Tibial artery (tissue), 4 donors: ENCODE results near the gene APBB2.

ENCODE experiments used
- DNase-seq, 2 donors: peaks; one replicate each; pipeline ENCODE4 v3.0.0-alpha.2; 2019
- H3K27ac ChIP-seq, 2 donors: fragments of 200-600 bp; sonication (generic) in 1 of 2; 1 replicate in 1 of 2; 2 replicates in 1 of 2; pipeline ENCODE4 v1.5.1; 2018 to 2019; ENCODE audit warnings: mild to moderate bottlenecking in 1 of 2
- H3K27me3 ChIP-seq, 2 donors: fragments of 200-600 bp; sonication (generic) in 1 of 2; one replicate each; pipeline versions ENCODE4 v1.5.1 to v1.6.0; 2016 to 2019
- H3K36me3 ChIP-seq, 3 donors: fragments of 200-600 bp; sonication (generic) in 2 of 3; one replicate each; pipeline ENCODE4 v1.5.1; 2016 to 2019; ENCODE audit warnings: mild to moderate bottlenecking in 2 of 3
- H3K4me1 ChIP-seq, 4 donors: fragments of 200-600 bp; sonication (generic) in 2 of 4; 1 replicate in 3 of 4; 2 replicates in 1 of 4; pipeline ENCODE4 v1.5.1; 2016 to 2019
- H3K4me3 ChIP-seq, 2 donors: fragments of 200-600 bp; sonication (generic) in 1 of 2; 1 replicate in 1 of 2; 2 replicates in 1 of 2; pipeline ENCODE4 v1.5.1; 2018 to 2019; ENCODE audit warnings: mild to moderate bottlenecking in 2 of 2
- H3K9me3 ChIP-seq, 3 donors: fragments of 200-600 bp; sonication (generic) in 1 of 3; one replicate each; pipeline ENCODE4 v1.5.1; 2016 to 2019
- intact Hi-C: fragments of 100-400 bp; cut with DNase I; formaldehyde crosslinking; loops from one replicate; pipeline ENCODE4 v1.15.0; 2023; ENCODE audit warnings: low total_unique reads
- TF ChIP-seq, protein P1 (sequence below), 2 experiments: fragments of 200-600 bp in 1 of 2; fragments of 450-650 bp in 1 of 2; IDR thresholded peaks; one replicate each; pipeline ENCODE4 v1.5.1; 2017 to 2019; ENCODE audit warnings: antibody characterized with exemption in 2 of 2, mild to moderate bottlenecking in 1 of 2, moderate library complexity in 1 of 2

APBB2 gene

DNA sequence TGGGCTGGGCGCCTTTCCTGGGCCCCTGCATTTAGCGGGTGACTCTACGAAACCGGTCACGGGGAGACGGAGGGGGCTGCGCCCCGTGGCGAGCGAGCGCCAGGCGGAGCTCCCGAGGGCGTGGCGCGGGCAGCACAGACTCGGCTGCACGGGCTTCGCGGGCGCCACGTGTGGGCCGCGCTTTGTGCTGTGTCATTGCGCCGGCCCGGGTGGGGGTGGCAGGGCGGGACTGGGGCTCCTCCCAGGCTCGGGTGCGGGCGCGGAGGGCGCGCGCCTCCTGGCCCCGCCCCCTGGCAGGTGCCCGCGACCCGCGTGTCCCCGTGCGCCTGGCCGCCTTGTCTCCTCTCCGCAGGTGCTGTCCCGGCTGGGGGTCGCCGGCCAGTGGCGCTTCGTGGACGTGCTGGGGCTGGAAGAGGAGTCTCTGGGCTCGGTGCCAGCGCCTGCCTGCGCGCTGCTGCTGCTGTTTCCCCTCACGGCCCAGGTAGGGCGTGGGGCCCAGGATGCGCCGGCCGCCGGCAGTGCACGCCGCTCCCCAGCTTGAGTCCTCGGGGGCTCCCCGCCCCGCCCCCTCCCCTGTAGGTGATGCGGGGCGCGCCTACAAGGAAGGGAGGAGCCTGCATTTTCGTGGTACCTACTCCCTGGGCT, 43.0 kb upstream of the APBB2 start:
- H3K4me3 ChIP-seq, result peak overlapping the region; percentile 55 to 60

GRCh38 chr4:41256740-41257256, 42.5 kb upstream of the APBB2 start, which contains the start of gene UCHL1:
UCHL1 (plus strand) TSS chr4:41256928; CDS start chr4:41256977, 49 bp downstream.
- Histone ChIP-seq H3K4me3 (peak within 1 kb of the TSS; percentile 55 to 60), H3K27ac (peak within 1 kb of the TSS; percentile 7 to 21), H3K36me3 (peaks cover 0 to 8% (median 0%) of the 10 kb centered on the region in 3 donors), H3K9me3 (no peaks in the 10 kb centered on the region), H3K27me3 (peaks cover 0 to 6% of the 10 kb centered on the region in 2 donors), H3K4me1 (peaks cover 0 to 26% (median 17%) of the 10 kb centered on the region in 4 donors)
- TF ChIP-seq, protein P1, sequence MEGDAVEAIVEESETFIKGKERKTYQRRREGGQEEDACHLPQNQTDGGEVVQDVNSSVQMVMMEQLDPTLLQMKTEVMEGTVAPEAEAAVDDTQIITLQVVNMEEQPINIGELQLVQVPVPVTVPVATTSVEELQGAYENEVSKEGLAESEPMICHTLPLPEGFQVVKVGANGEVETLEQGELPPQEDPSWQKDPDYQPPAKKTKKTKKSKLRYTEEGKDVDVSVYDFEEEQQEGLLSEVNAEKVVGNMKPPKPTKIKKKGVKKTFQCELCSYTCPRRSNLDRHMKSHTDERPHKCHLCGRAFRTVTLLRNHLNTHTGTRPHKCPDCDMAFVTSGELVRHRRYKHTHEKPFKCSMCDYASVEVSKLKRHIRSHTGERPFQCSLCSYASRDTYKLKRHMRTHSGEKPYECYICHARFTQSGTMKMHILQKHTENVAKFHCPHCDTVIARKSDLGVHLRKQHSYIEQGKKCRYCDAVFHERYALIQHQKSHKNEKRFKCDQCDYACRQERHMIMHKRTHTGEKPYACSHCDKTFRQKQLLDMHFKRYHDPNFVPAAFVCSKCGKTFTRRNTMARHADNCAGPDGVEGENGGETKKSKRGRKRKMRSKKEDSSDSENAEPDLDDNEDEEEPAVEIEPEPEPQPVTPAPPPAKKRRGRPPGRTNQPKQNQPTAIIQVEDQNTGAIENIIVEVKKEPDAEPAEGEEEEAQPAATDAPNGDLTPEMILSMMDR (IDR thresholded peaks at IDR 0.05), result no peak
- intact Hi-C loops, result no loop called here
- peak in 1 of 2 donors; percentile 65 for DNase-seq

More for the DNA sequence above, 43.0 kb upstream of the APBB2 start:
- peak; percentile 23 to 76 for DNase-seq
- intact Hi-C loops, result no loop called here
- H3K27ac ChIP-seq, result peak overlapping the region; percentile 7 to 21
- peaks cover 0 to 8% (median 0%) of the 10 kb centered on the region in 3 donors for H3K36me3 ChIP-seq
- peaks cover 0 to 26% (median 17%) of the 10 kb centered on the region in 4 donors for H3K4me1 ChIP-seq
- H3K9me3 ChIP-seq, result no peaks in the 10 kb centered on the region
- H3K27me3 ChIP-seq, result peaks cover 0 to 6% of the 10 kb centered on the region in 2 donors
- TF ChIP-seq, protein P1 (IDR thresholded peaks at IDR 0.05), result no peak

- Histone ChIP-seq H3K27ac (no peak overlapping the region), H3K4me1 (peaks cover 0 to 26% (median 17%) of the 10 kb centered on the region in 4 donors), H3K4me3 (peak overlapping the region; percentile 55 to 60), H3K27me3 (peaks cover 0 to 6% of the 10 kb centered on the region in 2 donors), H3K36me3 (peaks cover 0 to 8% (median 0%) of the 10 kb centered on the region in 3 donors), H3K9me3 (no peaks in the 10 kb centered on the region)
- TF ChIP-seq, protein P1 (IDR thresholded peaks at IDR 0.05), result no peak
- intact Hi-C loops, result no loop called here
- no peak for DNase-seq
These were observed 41.9 kb upstream of the APBB2 start for GRCh38 chr4:41256131-41256739.

- Histone ChIP-seq H3K27me3 (no peaks in the 10 kb centered on the region), H3K4me3 (no peak overlapping the region), H3K27ac (no peak overlapping the region), H3K36me3 (no peaks in the 10 kb centered on the region), H3K4me1 (no peaks in the 10 kb centered on the region), H3K9me3 (no peaks in the 10 kb centered on the region)
- intact Hi-C loops, result no loop called here
- TF ChIP-seq, protein P1 (IDR thresholded peaks at IDR 0.05), result no peak
- no peak for DNase-seq
These were observed 31.6 kb upstream of the APBB2 start for GRCh38 chr4:41245983-41246382.

DNA sequence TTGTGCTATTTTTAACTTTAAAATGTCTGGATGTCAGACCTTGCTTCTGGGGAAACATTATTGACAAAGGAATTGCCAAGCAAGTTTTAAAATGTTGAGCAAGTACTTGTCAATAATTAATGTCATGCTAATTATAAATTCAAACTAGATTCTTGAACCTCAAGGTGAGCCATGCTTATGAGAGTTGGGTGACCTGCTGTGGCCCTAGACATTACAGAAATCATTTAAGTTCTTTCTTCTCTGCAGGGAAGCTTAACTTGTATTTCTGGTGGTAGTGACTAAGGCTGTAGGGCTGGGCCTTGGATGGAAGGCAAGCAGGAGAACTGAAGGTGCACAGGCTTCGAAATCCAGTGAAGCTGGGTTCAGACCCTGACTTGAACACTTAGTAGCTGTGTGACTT, 27.6 kb upstream of the APBB2 start:
- intact Hi-C loops, result no loop called here
- no peak for DNase-seq
- TF ChIP-seq, protein P1 (IDR thresholded peaks at IDR 0.05), result no peak

More for the DNA sequence above, 27.6 kb upstream of the APBB2 start:
- no peaks in the 10 kb centered on the region for H3K4me1 ChIP-seq
- no peak overlapping the region for H3K27ac ChIP-seq
- no peak overlapping the region for H3K4me3 ChIP-seq
- H3K36me3 ChIP-seq, result no peaks in the 10 kb centered on the region
- no peaks in the 10 kb centered on the region for H3K9me3 ChIP-seq
- no peaks in the 10 kb centered on the region for H3K27me3 ChIP-seq
